Thyroid gland (tissue), 4 donors: Measurements from ENCODE around the gene NPB. TPM values are rescaled to one million over a fixed set of nuclear protein-coding genes. Genes with fewer than 3 reads are reported as not detected.

Source experiments
- DNase-seq, 2 donors: peaks; one replicate each; pipeline ENCODE4 v3.0.0-alpha.2; 2019
- H3K27ac ChIP-seq, 3 donors: fragments of 200-600 bp; sonication (generic); 1 replicate in 2 of 3; 2 replicates in 1 of 3; pipeline ENCODE4 v1.5.1; 2016 to 2019; ENCODE audit warnings: mild to moderate bottlenecking in 1 of 3, moderate library complexity in 1 of 3
- H3K27me3 ChIP-seq: fragments of 200-600 bp; sonication (generic); one replicate; pipeline ENCODE4 v1.5.1; 2019
- H3K36me3 ChIP-seq, 2 donors: fragments of 200-600 bp; sonication (generic); one replicate each; pipeline ENCODE4 v1.5.1; 2016 to 2019
- H3K4me1 ChIP-seq, 2 donors: fragments of 200-600 bp; sonication (generic); one replicate each; pipeline ENCODE4 v1.5.1; 2017 to 2019
- H3K4me3 ChIP-seq, 3 donors: fragments of 200-600 bp; sonication (generic); replicated peaks in 1 of 3; 1 replicate in 2 of 3; 2 replicates in 1 of 3; pipeline ENCODE4 v1.5.1; 2016; ENCODE audit warnings: mild to moderate bottlenecking in 1 of 3
- H3K9me3 ChIP-seq: fragments of 200-600 bp; sonication (generic); one replicate; pipeline ENCODE4 v1.5.1; 2017
- POLR2A ChIP-seq, 2 donors: fragments of 450-650 bp; IDR thresholded peaks; one replicate each; pipeline ENCODE4 v1.6.1; 2017; ENCODE audit warnings: antibody characterized with exemption in 2 of 2, mild to moderate bottlenecking in 2 of 2, moderate library complexity in 1 of 2
- WGBS, 2 donors: methylation state at CpG; one replicate each; pipeline ENCODE4 v1.1.5; 2017; 5-methylcytosine and 5-hydroxymethylcytosine counted together
- intact Hi-C: fragments of 100-400 bp; cut with DNase I; formaldehyde crosslinking; loops from one replicate; pipeline ENCODE4 v1.15.1; 2023
- total RNA-seq, 4 donors: library from RNA; depleted of rRNA; stranded (reverse); fragments of >200 nt; gene quantifications; one replicate each; pipeline ENCODE4 v1.2.3, GENCODE V29; 2016
- TF ChIP-seq, protein P1 (sequence below), 6 experiments: fragments of 200-600 bp in 3 of 6; fragments of 450-650 bp in 3 of 6; sonication (generic) in 3 of 6; IDR thresholded peaks; one replicate each; pipeline ENCODE4 v1.5.1; 2016 to 2019; ENCODE audit warnings: antibody characterized with exemption in 6 of 6, mild to moderate bottlenecking in 2 of 6, inconsistent platforms in 1 of 6, moderate library complexity in 1 of 6

NPB gene
- total RNA-seq, 4 donors from 2014 or later = 0.33 to 1.1 (median 0.38) TPM; not detected in 1

DNA sequence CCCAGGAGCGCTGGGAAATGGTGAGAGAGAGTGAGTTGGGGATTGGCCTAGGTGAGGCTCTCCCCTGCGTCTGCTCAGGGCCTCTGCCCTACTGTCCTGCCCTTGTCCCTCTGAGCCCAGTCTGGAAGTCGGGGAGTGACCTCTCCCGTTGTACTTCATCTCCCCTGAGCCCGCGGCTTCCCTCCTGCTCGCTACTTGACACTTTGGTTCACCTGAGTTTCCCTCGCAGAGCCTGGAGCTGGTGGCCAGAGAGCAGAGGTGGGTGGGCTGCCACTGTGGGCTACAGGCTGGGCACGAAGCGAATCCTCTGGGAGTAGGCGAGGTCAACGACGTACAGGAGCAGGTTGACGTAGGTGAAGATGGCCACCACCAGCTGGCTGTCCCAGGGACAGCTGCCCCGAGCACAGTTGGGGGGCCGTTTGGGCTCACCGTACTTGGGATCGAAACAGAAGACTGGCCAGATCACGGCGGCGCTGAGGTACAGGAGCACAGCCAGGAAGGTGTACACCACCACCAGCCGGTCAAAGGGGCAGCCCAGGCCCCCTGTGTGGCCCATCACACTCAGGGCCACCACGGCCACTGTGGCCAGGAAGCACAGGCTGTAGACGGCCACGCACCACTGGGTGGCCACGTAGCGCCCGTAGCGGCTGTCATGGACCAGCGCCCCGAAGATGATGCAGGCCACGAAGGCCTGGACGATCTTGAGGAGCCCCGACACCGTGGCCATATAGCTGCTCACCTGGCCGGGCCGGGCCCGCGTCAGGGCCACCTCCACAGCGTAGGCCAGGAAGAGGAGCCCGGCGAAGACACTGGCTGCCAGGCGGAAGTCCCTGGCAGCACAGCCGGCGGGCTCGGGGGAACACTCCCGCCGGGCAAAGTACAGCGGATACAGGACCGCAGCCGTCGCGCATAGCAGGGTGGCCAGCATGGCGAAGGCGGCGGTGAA is 38.8 kb downstream of the NPB start:
- Histone ChIP-seq H3K4me3 (no peak overlapping the region), H3K9me3 (no peaks in the 10 kb centered on the region), H3K36me3 (no peaks in the 10 kb centered on the region), H3K27ac (no peak overlapping the region), H3K4me1 (peaks cover 0 to 11% of the 10 kb centered on the region in 2 donors), H3K27me3 (no peaks in the 10 kb centered on the region)
- 88 to 92% methylated on average over 24 to 44 of the region's 56 CpGs for WGBS, 2 donors
- TF ChIP-seq, protein P1, sequence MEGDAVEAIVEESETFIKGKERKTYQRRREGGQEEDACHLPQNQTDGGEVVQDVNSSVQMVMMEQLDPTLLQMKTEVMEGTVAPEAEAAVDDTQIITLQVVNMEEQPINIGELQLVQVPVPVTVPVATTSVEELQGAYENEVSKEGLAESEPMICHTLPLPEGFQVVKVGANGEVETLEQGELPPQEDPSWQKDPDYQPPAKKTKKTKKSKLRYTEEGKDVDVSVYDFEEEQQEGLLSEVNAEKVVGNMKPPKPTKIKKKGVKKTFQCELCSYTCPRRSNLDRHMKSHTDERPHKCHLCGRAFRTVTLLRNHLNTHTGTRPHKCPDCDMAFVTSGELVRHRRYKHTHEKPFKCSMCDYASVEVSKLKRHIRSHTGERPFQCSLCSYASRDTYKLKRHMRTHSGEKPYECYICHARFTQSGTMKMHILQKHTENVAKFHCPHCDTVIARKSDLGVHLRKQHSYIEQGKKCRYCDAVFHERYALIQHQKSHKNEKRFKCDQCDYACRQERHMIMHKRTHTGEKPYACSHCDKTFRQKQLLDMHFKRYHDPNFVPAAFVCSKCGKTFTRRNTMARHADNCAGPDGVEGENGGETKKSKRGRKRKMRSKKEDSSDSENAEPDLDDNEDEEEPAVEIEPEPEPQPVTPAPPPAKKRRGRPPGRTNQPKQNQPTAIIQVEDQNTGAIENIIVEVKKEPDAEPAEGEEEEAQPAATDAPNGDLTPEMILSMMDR (IDR thresholded peaks at IDR 0.05) = no peak
- no peak for TF ChIP-seq POLR2A (IDR thresholded peaks at IDR 0.05)
- no peak for DNase-seq
- intact Hi-C loops = no loop called here

DNA sequence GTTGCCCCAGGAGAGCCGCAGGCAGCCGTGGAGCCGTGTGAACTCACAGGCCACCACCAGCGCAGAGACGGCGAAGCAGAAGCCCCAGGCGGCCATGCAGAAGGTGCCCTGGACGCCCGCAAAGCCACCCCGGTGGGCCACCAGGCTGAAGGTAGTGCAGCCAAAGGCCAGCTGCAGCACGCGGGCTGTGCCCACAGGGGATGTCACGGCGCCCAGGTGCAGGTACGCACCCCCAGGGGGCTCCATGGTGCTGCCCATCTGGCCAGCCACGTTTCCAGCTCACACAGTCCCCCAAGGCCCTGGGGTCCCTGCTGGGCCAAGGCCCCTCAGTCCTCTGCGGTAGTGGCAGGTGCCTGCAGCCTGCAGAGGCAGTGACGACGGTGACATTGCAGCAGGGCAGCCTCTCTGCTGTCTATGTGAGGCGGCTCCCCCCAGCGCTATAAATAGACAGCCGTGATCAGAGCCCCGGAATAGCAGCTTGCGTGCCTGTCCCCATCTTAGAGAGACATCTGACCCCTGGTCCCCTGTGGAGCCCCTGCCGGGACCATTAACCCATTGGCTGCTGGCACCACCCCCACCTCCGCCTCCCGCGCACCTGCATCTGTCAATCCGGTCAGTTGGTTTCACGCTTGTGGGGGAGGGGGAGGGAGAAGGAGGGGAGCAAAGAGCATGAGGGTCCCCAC is 39.6 kb downstream of the NPB start:
- H3K27me3 ChIP-seq = no peaks in the 10 kb centered on the region
- peaks cover 0 to 10% of the 10 kb centered on the region in 2 donors for H3K4me1 ChIP-seq
- no peak for DNase-seq
- H3K4me3 ChIP-seq = no peak overlapping the region
- no peaks in the 10 kb centered on the region for H3K36me3 ChIP-seq
- intact Hi-C loops = no loop called here
- no peaks in the 10 kb centered on the region for H3K9me3 ChIP-seq
- WGBS, 2 donors = 27 to 58% methylated on average over 10 to 22 of the region's 30 CpGs
- TF ChIP-seq, protein P1 (IDR thresholded peaks at IDR 0.05) = no peak
- TF ChIP-seq POLR2A (IDR thresholded peaks at IDR 0.05) = no peak
- no peak overlapping the region for H3K27ac ChIP-seq

DNA sequence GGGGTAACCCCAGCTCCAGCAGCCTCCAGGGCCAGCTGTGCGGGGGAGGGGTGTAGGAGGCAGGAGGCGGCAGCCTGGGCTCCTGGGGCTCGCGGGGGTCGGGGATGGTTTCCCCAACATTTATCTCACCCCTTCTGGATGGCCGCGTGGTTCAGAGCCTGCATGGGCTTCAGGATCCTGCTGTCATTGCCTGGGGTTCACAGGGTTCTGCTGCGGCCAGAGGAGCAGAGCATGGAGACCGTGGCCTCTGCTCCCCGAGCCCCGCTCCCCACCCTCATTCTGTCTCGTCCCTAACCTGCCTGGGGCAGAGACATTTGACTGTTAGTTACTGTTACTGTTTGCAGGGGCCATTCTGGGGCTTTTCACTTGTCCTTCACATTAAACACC is 40.1 kb downstream of the NPB start:
- Histone ChIP-seq H3K27me3 (no peaks in the 10 kb centered on the region), H3K9me3 (no peaks in the 10 kb centered on the region), H3K4me1 (peaks cover 0 to 4% of the 10 kb centered on the region in 2 donors), H3K36me3 (no peaks in the 10 kb centered on the region), H3K4me3 (no peak overlapping the region), H3K27ac (no peak overlapping the region)
- DNase-seq = no peak
- no peak for TF ChIP-seq POLR2A (IDR thresholded peaks at IDR 0.05)
- TF ChIP-seq, protein P1 (IDR thresholded peaks at IDR 0.05) = no peak
- WGBS, 2 donors = 48 to 52% methylated on average over 11 of the region's 12 CpGs
- intact Hi-C loops = no loop called here

DNA sequence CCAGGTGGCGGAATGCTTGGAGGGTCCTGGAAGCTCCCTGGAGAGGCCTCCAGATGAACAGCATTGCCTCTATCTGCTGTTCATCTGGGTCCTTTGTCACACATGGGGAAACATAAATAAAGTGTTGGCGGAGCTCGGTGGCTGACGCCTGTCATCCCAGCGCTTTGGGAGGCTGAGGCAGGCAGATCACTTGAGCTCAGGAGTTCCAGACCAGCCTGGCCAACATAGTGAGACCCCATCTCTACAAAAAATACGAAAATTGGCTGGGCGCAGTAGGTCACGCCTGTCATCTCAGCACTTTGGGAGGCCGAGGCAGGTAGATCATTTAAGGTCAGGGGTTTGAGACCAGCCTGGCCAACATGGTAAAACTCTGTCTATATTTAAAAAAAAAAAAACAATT is 42.8 kb downstream of the NPB start:
- no peak for TF ChIP-seq POLR2A (IDR thresholded peaks at IDR 0.05)
- TF ChIP-seq, protein P1 (IDR thresholded peaks at IDR 0.05) = no peak
- Histone ChIP-seq H3K4me3 (no peak overlapping the region), H3K4me1 (no peaks in the 10 kb centered on the region), H3K36me3 (no peaks in the 10 kb centered on the region), H3K27ac (no peak overlapping the region), H3K9me3 (no peaks in the 10 kb centered on the region), H3K27me3 (no peaks in the 10 kb centered on the region)
- 82% methylated on average over 9 of the region's 9 CpGs for WGBS, 2 donors
- no peak for DNase-seq
- intact Hi-C loops = no loop called here

DNA sequence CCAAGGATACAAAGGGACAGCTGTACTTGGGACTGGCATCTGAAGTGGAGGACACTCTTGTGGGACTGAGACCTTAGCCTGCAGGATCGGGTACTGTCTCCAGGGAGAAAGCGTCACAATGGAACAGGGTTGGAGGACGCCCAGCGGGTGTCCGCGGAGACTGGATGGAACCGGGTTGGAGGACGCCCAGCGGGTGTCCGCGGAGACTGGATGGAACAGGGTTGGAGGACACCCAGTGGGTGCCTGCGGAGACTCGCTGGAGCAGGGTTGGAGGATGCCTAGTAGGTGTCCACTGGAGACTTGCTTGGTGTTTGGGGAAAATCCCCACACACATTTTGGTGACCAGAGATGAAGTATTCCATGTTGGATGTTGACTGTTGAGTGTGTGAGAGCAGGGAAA is 45.2 kb downstream of the NPB start, which contains the start of gene MYADML2:
Gene MYADML2 (minus strand): TSS at position 45 of the 400 bp plus-strand sequence. CDS start 5,492 bp downstream, outside the sequence.
- TF ChIP-seq, protein P1 (IDR thresholded peaks at IDR 0.05) = no peak
- TF ChIP-seq POLR2A (IDR thresholded peaks at IDR 0.05) = no peak
- Histone ChIP-seq H3K27me3 (no peaks in the 10 kb centered on the region), H3K4me1 (no peaks in the 10 kb centered on the region), H3K27ac (no peak within 1 kb of the TSS), H3K9me3 (no peaks in the 10 kb centered on the region), H3K36me3 (no peaks in the 10 kb centered on the region), H3K4me3 (no peak within 1 kb of the TSS)
- intact Hi-C loops = no loop called here
- WGBS, 2 donors = 79 to 87% methylated on average over 11 to 13 of the region's 13 CpGs
- no peak for DNase-seq
